Measurements from ENCODE around the gene CELF2.

CELF2 gene

GRCh38 chr10:11237571-11237970 lies 219.9 kb downstream of the CELF2 start:
- TF ChIP-seq, protein P1, sequence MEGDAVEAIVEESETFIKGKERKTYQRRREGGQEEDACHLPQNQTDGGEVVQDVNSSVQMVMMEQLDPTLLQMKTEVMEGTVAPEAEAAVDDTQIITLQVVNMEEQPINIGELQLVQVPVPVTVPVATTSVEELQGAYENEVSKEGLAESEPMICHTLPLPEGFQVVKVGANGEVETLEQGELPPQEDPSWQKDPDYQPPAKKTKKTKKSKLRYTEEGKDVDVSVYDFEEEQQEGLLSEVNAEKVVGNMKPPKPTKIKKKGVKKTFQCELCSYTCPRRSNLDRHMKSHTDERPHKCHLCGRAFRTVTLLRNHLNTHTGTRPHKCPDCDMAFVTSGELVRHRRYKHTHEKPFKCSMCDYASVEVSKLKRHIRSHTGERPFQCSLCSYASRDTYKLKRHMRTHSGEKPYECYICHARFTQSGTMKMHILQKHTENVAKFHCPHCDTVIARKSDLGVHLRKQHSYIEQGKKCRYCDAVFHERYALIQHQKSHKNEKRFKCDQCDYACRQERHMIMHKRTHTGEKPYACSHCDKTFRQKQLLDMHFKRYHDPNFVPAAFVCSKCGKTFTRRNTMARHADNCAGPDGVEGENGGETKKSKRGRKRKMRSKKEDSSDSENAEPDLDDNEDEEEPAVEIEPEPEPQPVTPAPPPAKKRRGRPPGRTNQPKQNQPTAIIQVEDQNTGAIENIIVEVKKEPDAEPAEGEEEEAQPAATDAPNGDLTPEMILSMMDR (IDR thresholded peaks at IDR 0.05; ENCODE audit: low read depth, low read length): no peak
- no peak overlapping the region for H3K4me3 ChIP-seq (ENCODE audit: low read depth, low read length)
- DNase-seq (ENCODE audit: low read depth, low spot score): no peak
- in situ Hi-C loops (cut with HindIII; ENCODE audit: low sequenced_read_pairs): no loop called here

GRCh38 chr10:11238893-11239292 lies 221.2 kb downstream of the CELF2 start:
- H3K4me3 ChIP-seq (ENCODE audit: low read depth, low read length): no peak overlapping the region
- no peak for DNase-seq (ENCODE audit: low read depth, low spot score)
- in situ Hi-C loops (cut with HindIII; ENCODE audit: low sequenced_read_pairs): no loop called here
- TF ChIP-seq, protein P1 (IDR thresholded peaks at IDR 0.05; ENCODE audit: low read depth, low read length): no peak

DNA sequence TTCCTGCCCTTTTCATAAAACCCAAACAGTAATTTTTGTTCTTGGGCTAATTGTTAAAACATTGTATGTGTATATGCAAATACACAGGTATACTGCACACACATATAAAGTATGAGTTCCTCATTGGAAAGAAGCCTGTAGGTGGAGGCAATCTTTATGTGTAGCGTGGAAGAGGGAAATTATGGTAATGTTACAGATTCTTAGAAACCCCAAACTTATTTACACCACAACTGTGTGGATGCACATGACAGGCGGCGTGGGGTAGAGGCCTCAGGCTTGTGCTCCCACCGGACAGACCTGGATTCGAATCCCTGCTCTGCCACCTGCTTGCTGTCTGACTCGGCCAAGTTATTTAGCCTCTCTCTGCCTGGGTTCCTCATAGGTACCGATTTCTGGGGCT lies 223.0 kb downstream of the CELF2 start:
- in situ Hi-C loops (cut with HindIII; ENCODE audit: low sequenced_read_pairs): no loop called here
- TF ChIP-seq, protein P1 (IDR thresholded peaks at IDR 0.05; ENCODE audit: low read depth, low read length): no peak
- H3K4me3 ChIP-seq (ENCODE audit: low read depth, low read length): no peak overlapping the region
- DNase-seq (ENCODE audit: low read depth, low spot score): no peak

DNA sequence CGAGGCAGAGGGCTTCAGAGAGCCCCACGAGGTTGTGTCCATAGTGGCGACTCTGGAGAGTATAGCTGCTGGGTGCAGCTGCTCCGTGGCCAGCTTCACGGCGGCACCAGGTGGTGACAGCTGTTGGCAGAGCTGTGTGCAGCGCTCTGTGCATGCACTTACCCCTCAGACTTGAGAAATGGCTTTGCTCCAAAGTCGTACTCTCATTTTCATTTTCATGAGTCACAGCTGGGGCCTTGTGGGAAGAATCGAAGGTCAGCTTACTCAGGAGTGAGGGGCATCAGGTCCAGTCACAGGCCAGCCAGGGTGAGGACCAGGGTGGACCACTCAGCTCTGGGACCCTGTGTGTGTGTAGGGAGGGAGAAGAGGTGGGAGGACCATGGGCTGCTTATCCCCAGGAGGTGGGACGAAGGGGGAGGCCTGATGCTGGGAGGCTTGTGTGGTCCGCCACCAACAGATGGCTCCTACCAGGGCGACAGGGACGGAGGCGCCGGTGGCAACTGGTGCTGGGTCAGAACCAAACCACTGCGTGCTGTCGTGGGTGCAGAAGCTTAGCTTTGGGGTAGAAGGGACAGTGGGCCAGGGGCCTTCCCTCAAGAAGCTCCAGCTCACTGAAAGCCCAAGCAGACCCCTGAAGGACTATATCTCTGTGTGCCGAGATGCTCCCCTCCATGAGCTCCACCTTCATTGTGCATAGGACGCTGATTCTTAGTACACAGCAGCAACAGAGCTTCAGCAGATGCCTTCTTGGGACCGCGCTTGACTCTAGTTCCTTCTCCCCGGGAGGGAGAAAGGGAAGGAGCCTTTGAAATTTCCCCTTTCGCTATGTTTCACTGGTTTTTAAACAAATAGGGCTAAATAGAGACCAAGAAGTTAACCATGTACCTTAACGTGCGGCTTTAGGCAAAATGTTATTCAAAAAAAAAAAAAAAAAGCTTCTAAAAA lies 225.0 kb downstream of the CELF2 start:
- peak; percentile 25 for DNase-seq (ENCODE audit: low read depth, low spot score)
- H3K4me3 ChIP-seq (ENCODE audit: low read depth, low read length): no peak overlapping the region

GRCh38 chr10:11243425-11244222 lies 226.0 kb downstream of the CELF2 start:
- TF ChIP-seq, protein P1 (IDR thresholded peaks at IDR 0.05; ENCODE audit: low read depth, low read length): no peak

More for the DNA sequence above, 225.0 kb downstream of the CELF2 start:
- TF ChIP-seq, protein P1 (IDR thresholded peaks at IDR 0.05; ENCODE audit: low read depth, low read length): no peak
- in situ Hi-C loops (cut with HindIII; ENCODE audit: low sequenced_read_pairs): no loop called here

GRCh38 chr10:11245095-11245479 lies 227.4 kb downstream of the CELF2 start:
- TF ChIP-seq, protein P1 (IDR thresholded peaks at IDR 0.05; ENCODE audit: low read depth, low read length): no peak
- no peak for DNase-seq (ENCODE audit: low read depth, low spot score)
- H3K4me3 ChIP-seq (ENCODE audit: low read depth, low read length): no peak overlapping the region
- in situ Hi-C loops (cut with HindIII; ENCODE audit: low sequenced_read_pairs): no loop called here

More at GRCh38 chr10:11243425-11244222, 226.0 kb downstream of the CELF2 start:
- DNase-seq (ENCODE audit: low read depth, low spot score): peak; percentile 20
- in situ Hi-C loops (cut with HindIII; ENCODE audit: low sequenced_read_pairs): no loop called here
- H3K4me3 ChIP-seq (ENCODE audit: low read depth, low read length): no peak overlapping the region

Measured in astrocyte of the spinal cord (primary cell).